Calu3 (cell line): ENCODE data around the gene SIX2. TPM values are rescaled to one million over a fixed set of nuclear protein-coding genes. Genes with fewer than 3 reads are reported as not detected.

Source experiments
- BruUV-seq: library from RNA; stranded (reverse); fragments of 400-500 nt; replicated peaks from 2 replicates; lab custom pipeline; 2021; lab: Mats Ljungman, UMichigan
- CTCF ChIA-PET: fragments of 300-600 bp; sonication (Branson Sonifier 250); formaldehyde crosslinking; loops from one replicate; lab custom pipeline; 2022; ENCODE audit warnings: antibody characterized with exemption; lab: Charles Lee
- DNase-seq: peaks from one replicate; pipeline ENCODE4 v3.0.0; 2022
- H3K27ac Mint-ChIP-seq: one replicate; pipeline ENCODE4 v1.8.0; 2022; ENCODE audit warnings: mixed read lengths; ENCODE audit not compliant: unreplicated experiment
- H3K27me3 Mint-ChIP-seq: one replicate; pipeline ENCODE4 v1.8.0; 2022; ENCODE audit warnings: mixed read lengths; ENCODE audit not compliant: unreplicated experiment
- H3K36me3 Mint-ChIP-seq: one replicate; pipeline ENCODE4 v1.8.0; 2022; ENCODE audit warnings: mild to moderate bottlenecking, moderate library complexity, mixed read lengths; ENCODE audit not compliant: insufficient read depth, unreplicated experiment
- H3K4me1 Mint-ChIP-seq: one replicate; pipeline ENCODE4 v1.8.0; 2022; ENCODE audit warnings: mild to moderate bottlenecking, low read depth, mixed read lengths; ENCODE audit not compliant: unreplicated experiment
- H3K4me3 Mint-ChIP-seq: one replicate; pipeline ENCODE4 v1.8.0; 2022; ENCODE audit warnings: mild to moderate bottlenecking, low read depth, moderate library complexity, mixed read lengths; ENCODE audit not compliant: unreplicated experiment
- H3K9me3 Mint-ChIP-seq: one replicate; pipeline ENCODE4 v1.8.0; 2022; ENCODE audit warnings: low read depth, mixed read lengths; ENCODE audit not compliant: unreplicated experiment
- CTCF ChIP-seq: fragments of 200-600 bp; IDR thresholded peaks from one replicate; pipeline ENCODE4 v1.8.0; 2022; ENCODE audit warnings: antibody characterized with exemption; ENCODE audit not compliant: unreplicated experiment
- intact Hi-C: fragments of 100-400 bp; cut with micrococcal nuclease; formaldehyde crosslinking; loops from one replicate; pipeline ENCODE4 v1.10.0; 2022; ENCODE audit not compliant: unreplicated experiment
- total RNA-seq: library from RNA; stranded (reverse); gene quantifications from 2 replicates; pipeline ENCODE4 v1.2.3, GENCODE V29; 2022

The SIX2 gene
- total RNA-seq, 1 experiment from 2014 or later = not detected

DNA sequence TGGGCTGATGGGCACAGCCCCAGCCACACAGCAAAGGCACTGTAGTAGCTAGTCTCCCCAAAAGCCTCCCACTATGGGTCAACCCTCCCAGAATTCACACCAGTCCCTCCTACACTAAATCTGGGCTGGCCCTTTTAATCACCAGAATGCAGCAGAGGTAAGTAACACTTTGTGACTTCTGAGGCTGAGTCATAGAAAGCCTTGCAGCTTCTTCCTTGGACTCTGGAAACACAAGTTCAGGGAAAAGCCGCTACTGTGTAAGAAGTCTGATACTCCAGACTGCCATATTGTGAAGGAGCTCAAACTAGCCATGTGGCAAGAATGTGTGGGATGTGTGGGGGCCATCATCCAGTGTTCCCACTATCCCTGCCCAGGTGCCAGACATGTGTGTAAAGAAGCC is 19.0 kb upstream of the SIX2 start:
- no peak for DNase-seq
- H3K9me3 Mint-ChIP-seq = no peaks in the 10 kb centered on the region
- peaks cover 10% of the 10 kb centered on the region for H3K4me1 Mint-ChIP-seq
- H3K36me3 Mint-ChIP-seq = peaks cover 4% of the 10 kb centered on the region
- CTCF ChIA-PET = interaction anchor here (1.2 kb wide), 1 partner anchor 100 kb away, joined by 3 read pairs; no protein-coding TSS in a partner anchor
- TF ChIP-seq CTCF = no peak
- intact Hi-C loops = loop anchor here (5.0 kb wide), 1 partner anchor 139 kb away; no protein-coding TSS in a partner anchor
- BruUV-seq = no TSS peak
- no peaks in the 10 kb centered on the region for H3K27me3 Mint-ChIP-seq
- H3K4me3 Mint-ChIP-seq = no peak overlapping the region
- no peak overlapping the region for H3K27ac Mint-ChIP-seq

DNA sequence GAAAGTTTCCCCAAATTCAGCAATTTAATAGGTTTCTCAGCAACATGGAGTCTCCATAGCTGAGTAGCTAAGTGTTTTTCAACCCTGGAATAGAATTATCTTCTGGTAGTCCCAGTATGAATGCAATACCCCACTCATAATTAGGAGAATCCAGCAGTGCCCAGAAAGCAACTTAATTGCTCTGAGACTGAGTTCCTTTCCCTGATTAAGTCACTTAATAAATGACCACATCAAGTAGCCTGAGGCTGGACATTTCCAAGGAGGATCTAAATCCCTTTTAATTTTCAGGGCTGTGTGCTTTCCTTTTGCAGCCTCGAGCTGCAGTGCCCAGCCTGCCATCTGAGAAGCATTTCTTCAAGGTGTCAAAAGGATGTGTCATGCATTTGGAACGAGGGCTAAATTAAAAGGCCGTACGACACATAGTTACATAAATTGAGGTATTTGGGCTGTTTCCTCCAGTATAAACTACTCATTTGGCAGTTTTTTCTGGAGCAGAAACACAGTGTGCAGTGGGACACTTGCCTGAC is 17.7 kb upstream of the SIX2 start:
- no peak for DNase-seq
- Mint-ChIP-seq H3K36me3 (peaks cover 4% of the 10 kb centered on the region), H3K27ac (no peak overlapping the region), H3K4me1 (peaks cover 10% of the 10 kb centered on the region), H3K27me3 (no peaks in the 10 kb centered on the region), H3K4me3 (no peak overlapping the region), H3K9me3 (no peaks in the 10 kb centered on the region)
- no peak for TF ChIP-seq CTCF
- CTCF ChIA-PET = no interaction called here
- no TSS peak for BruUV-seq
- intact Hi-C loops = loop anchor here (5.0 kb wide), 1 partner anchor 140 kb away; no protein-coding TSS in a partner anchor

- no peaks in the 10 kb centered on the region for H3K9me3 Mint-ChIP-seq
- H3K36me3 Mint-ChIP-seq = peaks cover 4% of the 10 kb centered on the region
- CTCF ChIA-PET = interaction anchor here (0.6 to 1.5 kb wide), 16 partner anchors 14 to 470 kb away, joined by 3 to 7 read pairs (median 3); partner anchors contain the start of gene SIX2
- no peak for TF ChIP-seq CTCF
- peaks cover 2% of the 10 kb centered on the region for H3K27me3 Mint-ChIP-seq
- DNase-seq = peak; percentile 78
- peak overlapping the region; percentile 50 for H3K27ac Mint-ChIP-seq
- peaks cover 10% of the 10 kb centered on the region for H3K4me1 Mint-ChIP-seq
- intact Hi-C loops = loop anchor here (2.0 to 5.0 kb wide), 2 partner anchors 143 to 468 kb away; no protein-coding TSS in a partner anchor
- no TSS peak for BruUV-seq
- no peak overlapping the region for H3K4me3 Mint-ChIP-seq
Measured at GRCh38 chr2:45024600-45025291, 15.5 kb upstream of the SIX2 start.

GRCh38 chr2:45024097-45024496 is 14.8 kb upstream of the SIX2 start:
- BruUV-seq = no TSS peak
- DNase-seq = no peak
- peaks cover 8% of the 10 kb centered on the region for H3K27me3 Mint-ChIP-seq

More at GRCh38 chr2:45024097-45024496, 14.8 kb upstream of the SIX2 start:
- Mint-ChIP-seq H3K27ac (no peak overlapping the region), H3K36me3 (peaks cover 4% of the 10 kb centered on the region), H3K9me3 (no peaks in the 10 kb centered on the region), H3K4me3 (no peak overlapping the region), H3K4me1 (peaks cover 10% of the 10 kb centered on the region)
- CTCF ChIA-PET = interaction anchor here (0.6 to 1.5 kb wide), 5 partner anchors 16 to 239 kb away, joined by 3 to 7 read pairs (median 3); partner anchors contain the start of gene SIX2
- no peak for TF ChIP-seq CTCF
- intact Hi-C loops = loop anchor here (2.0 kb wide), 1 partner anchor 469 kb away; no protein-coding TSS in a partner anchor
